Cardiac muscle cell (in vitro differentiated cells and primary cell): ENCODE results near the gene EDEM3. TPM values are rescaled to one million over a fixed set of nuclear protein-coding genes. Genes with fewer than 3 reads are reported as not detected.

Experiments
- DNase-seq, 2 donors: peaks; one replicate each; pipeline versions ENCODE4 v3.0.0 to v3.0.0-alpha.2; 2010 to 2017; ENCODE audit warnings: low read depth in 1 of 2, low spot score in 1 of 2
- H3K27ac ChIP-seq: fragments of 200-600 bp; sonication (generic); 2 replicates; pipeline ENCODE4 v1.5.1; 2016
- H3K27me3 ChIP-seq: fragments of 200-600 bp; sonication (generic); 2 replicates; pipeline ENCODE4 v1.6.0; 2016; ENCODE audit warnings: control low read depth
- H3K36me3 ChIP-seq: fragments of 200-600 bp; sonication (generic); 2 replicates; pipeline ENCODE4 v1.5.1; 2016; ENCODE audit warnings: control low read depth
- H3K4me1 ChIP-seq: fragments of 200-600 bp; sonication (generic); 2 replicates; pipeline ENCODE4 v1.8.1; 2017; ENCODE audit warnings: low read depth, mild to moderate bottlenecking, mixed run types
- H3K4me3 ChIP-seq: fragments of 200-600 bp; sonication (generic); 2 replicates; pipeline ENCODE4 v1.5.1; 2016; ENCODE audit warnings: mild to moderate bottlenecking
- H3K9me3 ChIP-seq: fragments of 200-600 bp; sonication (generic); 2 replicates; pipeline ENCODE4 v1.5.1; 2017; ENCODE audit warnings: low read depth, mild to moderate bottlenecking, control low read depth
- CTCF ChIP-seq: IDR thresholded peaks from 2 replicates; pipeline ENCODE4 v1.5.1; 2012; ENCODE audit warnings: low read depth, mild to moderate bottlenecking, low read length
- polyA plus RNA-seq: library from polyadenylated mRNA; unstranded; fragments of >200 nt; fragmentation: Nextera tagmentation; extraction: Ambion mirVana; gene quantifications from 2 replicates; pipeline ENCODE4 v1.2.1, GENCODE V29; 2016
- total RNA-seq: library from RNA; depleted of rRNA; stranded (reverse); fragments of >200 nt; gene quantifications from 2 replicates; pipeline ENCODE4 v1.2.3, GENCODE V29; 2016

EDEM3 gene
- total and polyA plus RNA-seq, 2 experiments from 2014 or later, result 14.6 to 26.1 TPM

GRCh38 chr1:184661801-184662200, 92.9 kb downstream of the EDEM3 start:
- Histone ChIP-seq H3K9me3 (no peaks in the 10 kb centered on the region), H3K36me3 (no peaks in the 10 kb centered on the region), H3K4me1 (peaks cover 6% of the 10 kb centered on the region), H3K4me3 (no peak overlapping the region), H3K27ac (no peak overlapping the region), H3K27me3 (no peaks in the 10 kb centered on the region)
- no peak for DNase-seq
- TF ChIP-seq CTCF, result no peak

GRCh38 chr1:184660462-184661191, 94.0 kb downstream of the EDEM3 start:
- no peaks in the 10 kb centered on the region for H3K36me3 ChIP-seq
- H3K9me3 ChIP-seq, result no peaks in the 10 kb centered on the region
- peaks cover 6% of the 10 kb centered on the region for H3K4me1 ChIP-seq
- H3K4me3 ChIP-seq, result no peak overlapping the region
- no peaks in the 10 kb centered on the region for H3K27me3 ChIP-seq
- no peak for TF ChIP-seq CTCF
- no peak overlapping the region for H3K27ac ChIP-seq
- no peak for DNase-seq

GRCh38 chr1:184658055-184658454, 96.6 kb downstream of the EDEM3 start:
- no peak overlapping the region for H3K27ac ChIP-seq
- no peaks in the 10 kb centered on the region for H3K27me3 ChIP-seq
- no peak overlapping the region for H3K4me3 ChIP-seq
- no peaks in the 10 kb centered on the region for H3K4me1 ChIP-seq
- TF ChIP-seq CTCF, result no peak
- DNase-seq, result no peak
- no peaks in the 10 kb centered on the region for H3K36me3 ChIP-seq
- no peaks in the 10 kb centered on the region for H3K9me3 ChIP-seq

GRCh38 chr1:184656221-184656620, 98.4 kb downstream of the EDEM3 start:
- Histone ChIP-seq H3K27me3 (no peaks in the 10 kb centered on the region), H3K9me3 (no peaks in the 10 kb centered on the region), H3K27ac (no peak overlapping the region), H3K4me3 (no peak overlapping the region), H3K4me1 (no peaks in the 10 kb centered on the region), H3K36me3 (no peaks in the 10 kb centered on the region)
- no peak for DNase-seq
- TF ChIP-seq CTCF, result no peak

GRCh38 chr1:184655185-184655584, 99.5 kb downstream of the EDEM3 start:
- no peaks in the 10 kb centered on the region for H3K4me1 ChIP-seq
- no peak for DNase-seq
- TF ChIP-seq CTCF, result no peak
- no peaks in the 10 kb centered on the region for H3K9me3 ChIP-seq
- no peak overlapping the region for H3K4me3 ChIP-seq
- no peak overlapping the region for H3K27ac ChIP-seq
- no peaks in the 10 kb centered on the region for H3K36me3 ChIP-seq
- no peaks in the 10 kb centered on the region for H3K27me3 ChIP-seq
